Osteocyte (in vitro differentiated cells): ENCODE results near the gene GORAB. TPM values are rescaled to one million over a fixed set of nuclear protein-coding genes. Genes with fewer than 3 reads are reported as not detected.
A peak's percentile ranks its signal among the peaks of the same experiment; 100 is the strongest.

Source experiments
- DNase-seq: peaks from one replicate; pipeline ENCODE4 v3.0.0; 2021; ENCODE audit warnings: mixed read lengths; ENCODE audit not compliant: unreplicated experiment; ENCODE audit errors: extremely low spot score
- H3K27ac Mint-ChIP-seq: one replicate; pipeline ENCODE4 v1.8.0; 2021; ENCODE audit warnings: mild to moderate bottlenecking, mixed read lengths; ENCODE audit not compliant: unreplicated experiment
- H3K27me3 Mint-ChIP-seq: one replicate; pipeline ENCODE4 v1.8.0; 2021; ENCODE audit warnings: mixed read lengths; ENCODE audit not compliant: unreplicated experiment
- H3K36me3 Mint-ChIP-seq: one replicate; pipeline ENCODE4 v1.8.0; 2021; ENCODE audit warnings: mixed read lengths; ENCODE audit not compliant: unreplicated experiment
- H3K4me1 Mint-ChIP-seq: one replicate; pipeline ENCODE4 v1.8.0; 2021; ENCODE audit warnings: mixed read lengths; ENCODE audit not compliant: unreplicated experiment
- H3K4me3 Mint-ChIP-seq: one replicate; pipeline ENCODE4 v1.8.0; 2021; ENCODE audit warnings: mild to moderate bottlenecking, moderate library complexity, mixed read lengths; ENCODE audit not compliant: unreplicated experiment
- H3K9me3 Mint-ChIP-seq: one replicate; pipeline ENCODE4 v1.8.0; 2021; ENCODE audit warnings: mixed read lengths; ENCODE audit not compliant: unreplicated experiment
- CTCF ChIP-seq: fragments of 200-600 bp; sonication (generic); IDR thresholded peaks from 2 replicates; pipeline ENCODE4 v1.5.0; 2021; ENCODE audit warnings: antibody characterized with exemption, mild to moderate bottlenecking, moderate library complexity
- total RNA-seq: library from RNA; stranded (reverse); gene quantifications from 2 replicates; pipeline ENCODE4 v1.2.1, GENCODE V29; 2021

The GORAB gene
- total RNA-seq, 1 donor from 2014 or later = 20.8 TPM

- H3K36me3 Mint-ChIP-seq = peaks cover 44% of the 10 kb centered on the region
- peak overlapping the region; percentile 14 for H3K4me3 Mint-ChIP-seq
- TF ChIP-seq CTCF = no peak
- peak overlapping the region; percentile 82 for H3K27ac Mint-ChIP-seq
- DNase-seq = no peak
- peaks cover 57% of the 10 kb centered on the region for H3K4me1 Mint-ChIP-seq
- H3K27me3 Mint-ChIP-seq = no peaks in the 10 kb centered on the region
- no peaks in the 10 kb centered on the region for H3K9me3 Mint-ChIP-seq
Measured at GRCh38 chr1:170537798-170538503, 6.0 kb downstream of the GORAB start.

- no peaks in the 10 kb centered on the region for H3K9me3 Mint-ChIP-seq
- TF ChIP-seq CTCF = no peak
- peaks cover 52% of the 10 kb centered on the region for H3K36me3 Mint-ChIP-seq
- DNase-seq = no peak
- peak overlapping the region; percentile 82 for H3K27ac Mint-ChIP-seq
- no peaks in the 10 kb centered on the region for H3K27me3 Mint-ChIP-seq
- no peak overlapping the region for H3K4me3 Mint-ChIP-seq
- peaks cover 57% of the 10 kb centered on the region for H3K4me1 Mint-ChIP-seq
Measured at GRCh38 chr1:170538687-170539086, 6.7 kb downstream of the GORAB start.

- Mint-ChIP-seq H3K36me3 (peaks cover 56% of the 10 kb centered on the region), H3K4me1 (peaks cover 60% of the 10 kb centered on the region), H3K9me3 (no peaks in the 10 kb centered on the region), H3K27ac (peak overlapping the region; percentile 82), H3K4me3 (no peak overlapping the region), H3K27me3 (no peaks in the 10 kb centered on the region)
- DNase-seq = no peak
- no peak for TF ChIP-seq CTCF
Measured at GRCh38 chr1:170539154-170539553, 7.2 kb downstream of the GORAB start.

GRCh38 chr1:170544624-170545023, 12.7 kb downstream of the GORAB start:
- DNase-seq = no peak
- no peak for TF ChIP-seq CTCF
- Mint-ChIP-seq H3K27ac (peak overlapping the region; percentile 65), H3K9me3 (peaks cover 8% of the 10 kb centered on the region), H3K4me1 (peaks cover 25% of the 10 kb centered on the region), H3K36me3 (peaks cover 81% of the 10 kb centered on the region), H3K4me3 (no peak overlapping the region), H3K27me3 (no peaks in the 10 kb centered on the region)

- Mint-ChIP-seq H3K4me3 (no peak overlapping the region), H3K27me3 (no peaks in the 10 kb centered on the region), H3K9me3 (peaks cover 8% of the 10 kb centered on the region), H3K36me3 (peaks cover 80% of the 10 kb centered on the region), H3K4me1 (peaks cover 18% of the 10 kb centered on the region), H3K27ac (peak overlapping the region; percentile 65)
- no peak for DNase-seq
- TF ChIP-seq CTCF = no peak
Measured at GRCh38 chr1:170545476-170545875, 13.5 kb downstream of the GORAB start.
